ENCODE data around the gene DGKD.

DNA sequence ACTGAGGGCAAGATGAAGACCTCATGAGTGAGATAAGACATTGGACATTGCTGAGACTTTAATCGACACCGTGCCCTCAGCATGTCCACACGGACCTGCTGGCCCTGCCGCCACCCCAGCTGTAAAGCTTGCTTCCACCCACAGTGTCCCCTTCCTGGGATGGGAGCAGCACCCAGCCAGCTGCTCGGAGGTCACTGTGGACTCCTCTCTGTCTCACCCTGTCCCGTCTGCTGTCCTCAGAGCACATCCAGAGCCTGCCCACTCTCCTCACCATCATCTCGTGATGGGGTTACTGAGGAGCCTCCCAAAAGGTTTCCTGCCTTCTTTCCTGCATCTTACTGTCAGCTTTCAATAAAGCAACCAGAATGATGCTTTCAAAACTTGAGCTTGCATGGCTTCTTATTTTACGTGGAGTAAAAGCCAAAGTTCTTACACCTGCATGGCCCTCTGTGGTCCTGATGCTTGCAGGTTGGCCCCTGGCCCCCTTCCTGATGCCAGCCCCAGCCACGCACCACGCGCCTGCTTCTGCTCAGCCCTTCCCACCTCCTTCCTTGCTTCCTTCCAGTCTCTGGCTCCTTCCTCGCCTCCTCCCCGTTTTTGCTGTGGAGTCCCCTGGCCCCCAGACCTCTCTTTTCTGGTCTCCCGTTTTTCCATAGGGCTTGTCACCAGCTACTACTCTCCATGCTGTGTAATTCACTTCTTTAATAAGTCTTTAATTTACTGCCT lies 67.0 kb downstream of the DGKD start:
- TF ChIP-seq, protein P1, sequence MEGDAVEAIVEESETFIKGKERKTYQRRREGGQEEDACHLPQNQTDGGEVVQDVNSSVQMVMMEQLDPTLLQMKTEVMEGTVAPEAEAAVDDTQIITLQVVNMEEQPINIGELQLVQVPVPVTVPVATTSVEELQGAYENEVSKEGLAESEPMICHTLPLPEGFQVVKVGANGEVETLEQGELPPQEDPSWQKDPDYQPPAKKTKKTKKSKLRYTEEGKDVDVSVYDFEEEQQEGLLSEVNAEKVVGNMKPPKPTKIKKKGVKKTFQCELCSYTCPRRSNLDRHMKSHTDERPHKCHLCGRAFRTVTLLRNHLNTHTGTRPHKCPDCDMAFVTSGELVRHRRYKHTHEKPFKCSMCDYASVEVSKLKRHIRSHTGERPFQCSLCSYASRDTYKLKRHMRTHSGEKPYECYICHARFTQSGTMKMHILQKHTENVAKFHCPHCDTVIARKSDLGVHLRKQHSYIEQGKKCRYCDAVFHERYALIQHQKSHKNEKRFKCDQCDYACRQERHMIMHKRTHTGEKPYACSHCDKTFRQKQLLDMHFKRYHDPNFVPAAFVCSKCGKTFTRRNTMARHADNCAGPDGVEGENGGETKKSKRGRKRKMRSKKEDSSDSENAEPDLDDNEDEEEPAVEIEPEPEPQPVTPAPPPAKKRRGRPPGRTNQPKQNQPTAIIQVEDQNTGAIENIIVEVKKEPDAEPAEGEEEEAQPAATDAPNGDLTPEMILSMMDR (IDR thresholded peaks at IDR 0.05; ENCODE audit: low read depth, low read length): no peak
- TF ChIP-seq EZH2phosphoT487 (IDR thresholded peaks at IDR 0.05; ENCODE audit: low read depth): no peak

Data from OCI-LY3 (cell line).